Mucosa of descending colon (tissue), 3 donors: ENCODE measurements around the gene HAND1. TPM values are rescaled to one million over a fixed set of nuclear protein-coding genes. Genes with fewer than 3 reads are reported as not detected.
A peak's percentile ranks its signal among the peaks of the same experiment; 100 is the strongest.

Experiments used
- ATAC-seq: fragments of 200-7000 bp; cut with Tn5 transposase; one replicate; pipeline ENCODE4 v1.9.1; 2020; ENCODE audit warnings: mild to moderate bottlenecking, moderate library complexity
- DNase-seq, 3 donors: peaks; one replicate each; pipeline ENCODE4 v3.0.0-alpha.2; 2020
- H3K36me3 ChIP-seq: fragments of 200-600 bp; one replicate; pipeline ENCODE4 v1.8.0; 2021; ENCODE audit warnings: low read depth, mild to moderate bottlenecking
- H3K4me1 ChIP-seq: fragments of 200-600 bp; one replicate; pipeline ENCODE4 v1.8.0; 2021; ENCODE audit warnings: low read depth, mild to moderate bottlenecking
- H3K4me3 ChIP-seq: fragments of 200-600 bp; one replicate; pipeline ENCODE4 v1.8.0; 2021; ENCODE audit warnings: mild to moderate bottlenecking
- H3K9me3 ChIP-seq: fragments of 200-600 bp; one replicate; pipeline ENCODE4 v1.8.0; 2021; ENCODE audit warnings: mild to moderate bottlenecking
- CTCF ChIP-seq: fragments of 200-600 bp; IDR thresholded peaks from one replicate; pipeline ENCODE4 v1.8.0; 2022; ENCODE audit warnings: antibody characterized with exemption, mild to moderate bottlenecking
- intact Hi-C, 2 donors: fragments of 100-400 bp; cut with DNase I in 1 of 2; cut with micrococcal nuclease in 1 of 2; formaldehyde crosslinking; loops; one replicate each; pipeline versions ENCODE4 v1.11.0 to v1.11.1; 2022; cut with DNase I, micrococcal nuclease
- total RNA-seq, 3 donors: library from RNA; stranded (reverse); fragmentation: NEBNext Ultra II Directional in 2 of 3; extraction: Animal tissue kit (Norgen Biotek cat#: 25700) in 2 of 3; gene quantifications; one replicate each; pipeline versions ENCODE4 v1.2.1 to v1.2.4, GENCODE V29; 2021 to 2023
- donor health status: DM: no; HTN: no; CAD: no; lungs with moderate emphysema.
- donor health status: DM: no; HTN: no; CAD: no.
- donor health status: DM: no; HTN: yes; CAD: no.

Gene HAND1
- total RNA-seq, 3 donors from 2014 or later = 0.61 to 47.3 (median 1.8) TPM

DNA sequence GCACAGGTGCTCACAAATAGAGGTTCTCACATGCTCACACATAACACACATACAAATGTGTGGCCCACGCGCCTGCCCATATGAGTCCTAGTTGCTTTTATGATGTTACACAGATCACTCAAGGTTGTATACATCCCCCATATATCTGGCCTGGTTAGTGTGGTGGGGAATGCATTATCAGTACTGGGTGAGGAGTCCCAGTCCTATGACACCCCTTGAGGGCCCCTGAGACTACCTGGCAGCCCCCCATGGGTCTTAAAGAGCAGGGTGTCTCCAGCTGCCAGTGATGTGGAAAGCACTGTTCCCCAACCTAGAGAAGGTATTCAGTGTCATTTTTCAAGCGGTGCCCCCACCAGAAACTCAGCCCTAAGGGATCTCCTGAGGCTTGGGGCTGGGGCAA lies 2.8 kb upstream of the HAND1 start:
- Histone ChIP-seq H3K36me3 (no peaks in the 10 kb centered on the region), H3K4me3 (no peak overlapping the region), H3K4me1 (peaks cover 25% of the 10 kb centered on the region), H3K9me3 (no peaks in the 10 kb centered on the region)
- TF ChIP-seq CTCF = no peak
- DNase-seq (no peak), ATAC-seq (no peak)
- intact Hi-C loops = no loop called here

GRCh38 chr5:154479944-154480750 lies 2.1 kb upstream of the HAND1 start:
- Histone ChIP-seq H3K4me3 (no peak overlapping the region), H3K36me3 (no peaks in the 10 kb centered on the region), H3K4me1 (peaks cover 32% of the 10 kb centered on the region), H3K9me3 (no peaks in the 10 kb centered on the region)
- ATAC-seq (no peak), DNase-seq (no peak)
- no peak for TF ChIP-seq CTCF
- intact Hi-C loops = no loop called here

- TF ChIP-seq CTCF = no peak
- no peak for ATAC-seq
- intact Hi-C loops = no loop called here
- Histone ChIP-seq H3K4me3 (no peak overlapping the region), H3K9me3 (no peaks in the 10 kb centered on the region), H3K36me3 (no peaks in the 10 kb centered on the region), H3K4me1 (peaks cover 38% of the 10 kb centered on the region)
- DNase-seq = no peak
Measured at GRCh38 chr5:154479160-154479943, 1.3 kb upstream of the HAND1 start.

DNA sequence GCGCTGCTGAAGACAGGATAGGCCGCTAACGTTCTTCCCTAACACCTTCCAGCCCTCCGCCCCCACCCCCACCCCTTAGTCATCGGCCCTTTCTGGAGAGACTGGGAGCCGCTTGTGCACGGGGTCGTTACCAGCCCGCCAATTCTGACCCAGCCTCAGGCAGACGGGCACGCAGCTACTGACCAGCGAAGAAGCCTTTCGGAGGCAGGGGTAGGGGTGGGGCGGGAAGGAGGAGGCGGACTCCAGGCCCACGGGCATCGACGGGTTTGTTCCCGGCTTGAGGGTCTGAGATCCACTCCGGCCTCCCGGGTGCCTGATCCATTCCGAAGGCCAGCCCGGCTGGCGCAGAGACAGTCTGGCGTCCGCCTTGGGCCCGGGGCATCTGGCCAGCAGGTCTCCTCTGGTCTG lies 729 bp upstream of the HAND1 start:
- Histone ChIP-seq H3K36me3 (no peaks in the 10 kb centered on the region), H3K9me3 (no peaks in the 10 kb centered on the region), H3K4me3 (no peak overlapping the region), H3K4me1 (peaks cover 34% of the 10 kb centered on the region)
- ATAC-seq = no peak
- no peak for TF ChIP-seq CTCF
- intact Hi-C loops = no loop called here
- no peak for DNase-seq

DNA sequence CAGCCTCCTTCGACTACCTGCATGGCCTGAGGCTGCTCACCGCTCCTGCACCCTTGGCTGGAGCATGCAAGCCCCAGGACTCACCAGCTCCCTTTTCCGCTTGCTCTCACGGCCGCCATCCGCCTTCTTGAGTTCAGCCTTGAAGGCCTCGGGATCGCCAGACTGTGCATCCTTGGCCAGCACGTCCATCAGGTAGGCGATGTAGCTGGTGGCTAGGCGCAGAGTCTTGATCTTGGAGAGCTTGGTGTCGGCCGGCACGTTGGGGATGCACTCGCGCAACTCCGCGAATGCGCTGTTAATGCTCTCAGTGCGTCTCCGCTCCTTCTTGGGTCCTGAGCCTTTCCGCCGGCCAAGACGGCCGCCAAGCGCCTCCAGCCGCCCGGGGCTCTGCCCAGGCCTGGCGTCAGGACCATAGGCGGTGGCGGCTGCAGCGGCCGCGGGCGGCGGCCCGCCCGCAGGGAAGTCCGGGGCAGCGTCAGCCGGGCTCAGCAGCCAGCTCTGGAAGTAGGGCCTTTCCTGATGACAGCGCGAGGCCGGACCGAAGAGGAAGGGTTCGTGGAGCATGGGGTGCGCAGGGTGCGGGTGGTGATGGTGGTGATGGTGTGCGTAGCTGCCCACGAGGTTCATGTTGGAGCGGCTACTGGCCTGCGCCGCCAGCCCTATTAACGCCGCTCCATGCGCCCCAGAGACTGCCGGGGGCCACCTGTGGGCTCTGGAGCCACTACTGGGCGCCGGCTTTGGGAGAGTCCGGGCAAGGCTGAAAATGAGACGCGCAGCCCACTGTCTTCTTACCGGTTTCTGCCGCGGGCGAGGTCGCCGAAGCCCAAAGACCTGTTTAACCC lies 424 bp downstream of the HAND1 start:
- H3K4me3 ChIP-seq = no peak overlapping the region
- no peak for TF ChIP-seq CTCF
- intact Hi-C loops = no loop called here
- no peaks in the 10 kb centered on the region for H3K9me3 ChIP-seq
- peaks cover 37% of the 10 kb centered on the region for H3K4me1 ChIP-seq
- DNase-seq = no peak
- H3K36me3 ChIP-seq = no peaks in the 10 kb centered on the region
- peak; percentile 44 for ATAC-seq
